ENCODE data around the gene BBS2.
"Not testable (repeated sequence)": the region's sequence is repeated elsewhere in the genome, so short reads cannot be mapped to it uniquely, and the experiment has no call there.

BBS2 gene

GRCh38 chr16:56505181-56505580, 14.6 kb downstream of the BBS2 start:
- TF ChIP-seq CTBP1 (IDR thresholded peaks at IDR 0.05; ENCODE audit: borderline replicate concordance): no peak
- TF ChIP-seq TARDBP (IDR thresholded peaks at IDR 0.05): no peak
- no peak for TF ChIP-seq SP1 (IDR thresholded peaks at IDR 0.05)
- TF ChIP-seq NFRKB (IDR thresholded peaks at IDR 0.05): no peak
- no peak for TF ChIP-seq ARNT (IDR thresholded peaks at IDR 0.05)
- TF ChIP-seq FOXK2 (IDR thresholded peaks at IDR 0.05): no peak
- no peak for TF ChIP-seq LEF1 (IDR thresholded peaks at IDR 0.05; ENCODE audit: borderline replicate concordance)
- TF ChIP-seq FOXA1 (IDR thresholded peaks at IDR 0.05): no peak
- no peak for TF ChIP-seq FOXM1 (IDR thresholded peaks at IDR 0.05; ENCODE audit: borderline replicate concordance)
- TF ChIP-seq L3MBTL2 (conservative IDR thresholded peaks at IDR 0.05): no peak
- no peak for TF ChIP-seq HDGF (IDR thresholded peaks at IDR 0.05; ENCODE audit: borderline replicate concordance)
- TF ChIP-seq ELF4 (IDR thresholded peaks at IDR 0.05): no peak
- no peak for TF ChIP-seq ZNF384 (IDR thresholded peaks at IDR 0.05)
- TF ChIP-seq BHLHE40 (IDR thresholded peaks at IDR 0.05; ENCODE audit: borderline replicate concordance): no peak
- TF ChIP-seq, protein P1, sequence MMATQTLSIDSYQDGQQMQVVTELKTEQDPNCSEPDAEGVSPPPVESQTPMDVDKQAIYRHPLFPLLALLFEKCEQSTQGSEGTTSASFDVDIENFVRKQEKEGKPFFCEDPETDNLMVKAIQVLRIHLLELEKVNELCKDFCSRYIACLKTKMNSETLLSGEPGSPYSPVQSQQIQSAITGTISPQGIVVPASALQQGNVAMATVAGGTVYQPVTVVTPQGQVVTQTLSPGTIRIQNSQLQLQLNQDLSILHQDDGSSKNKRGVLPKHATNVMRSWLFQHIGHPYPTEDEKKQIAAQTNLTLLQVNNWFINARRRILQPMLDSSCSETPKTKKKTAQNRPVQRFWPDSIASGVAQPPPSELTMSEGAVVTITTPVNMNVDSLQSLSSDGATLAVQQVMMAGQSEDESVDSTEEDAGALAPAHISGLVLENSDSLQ (IDR thresholded peaks at IDR 0.05): no peak
- TF ChIP-seq SUZ12 (IDR thresholded peaks at IDR 0.05): no peak
- ChIA-PET CTCF (no interaction called here), POLR2A (no interaction called here)
- DNase-seq (ENCODE audit: extremely low spot score): no peak

- ChIA-PET CTCF (no interaction called here), POLR2A (no interaction called here)
- TF ChIP-seq CTBP1 (IDR thresholded peaks at IDR 0.05; ENCODE audit: borderline replicate concordance) (no peak), FOXM1 (IDR thresholded peaks at IDR 0.05; ENCODE audit: borderline replicate concordance) (no peak), LEF1 (IDR thresholded peaks at IDR 0.05; ENCODE audit: borderline replicate concordance) (no peak), FOXK2 (IDR thresholded peaks at IDR 0.05) (no peak), HDGF (IDR thresholded peaks at IDR 0.05; ENCODE audit: borderline replicate concordance) (no peak), BHLHE40 (IDR thresholded peaks at IDR 0.05; ENCODE audit: borderline replicate concordance) (no peak), TARDBP (IDR thresholded peaks at IDR 0.05) (no peak), L3MBTL2 (conservative IDR thresholded peaks at IDR 0.05) (no peak), SP1 (IDR thresholded peaks at IDR 0.05) (no peak), SUZ12 (IDR thresholded peaks at IDR 0.05) (no peak), FOXA1 (IDR thresholded peaks at IDR 0.05) (no peak), ELF4 (IDR thresholded peaks at IDR 0.05) (no peak), NFRKB (IDR thresholded peaks at IDR 0.05) (no peak), ARNT (IDR thresholded peaks at IDR 0.05) (no peak), ZNF384 (IDR thresholded peaks at IDR 0.05) (no peak)
- TF ChIP-seq, protein P1 (IDR thresholded peaks at IDR 0.05): no peak
- no peak for DNase-seq (ENCODE audit: extremely low spot score)
Measured at GRCh38 chr16:56493815-56494214, 26.0 kb downstream of the BBS2 start.

- CTCF ChIA-PET: no interaction called here
- POLR2A ChIA-PET: no interaction called here
Measured at GRCh38 chr16:56493126-56493525, 26.7 kb downstream of the BBS2 start.

GRCh38 chr16:56491657-56492261, 28.1 kb downstream of the BBS2 start:
- ChIA-PET CTCF (no interaction called here), POLR2A (no interaction called here)
- TF ChIP-seq BHLHE40 (IDR thresholded peaks at IDR 0.05; ENCODE audit: borderline replicate concordance) (no peak), CTBP1 (IDR thresholded peaks at IDR 0.05; ENCODE audit: borderline replicate concordance) (no peak), ELF4 (IDR thresholded peaks at IDR 0.05) (no peak), FOXA1 (IDR thresholded peaks at IDR 0.05) (no peak), FOXM1 (IDR thresholded peaks at IDR 0.05; ENCODE audit: borderline replicate concordance) (no peak), ARNT (IDR thresholded peaks at IDR 0.05) (no peak), SUZ12 (IDR thresholded peaks at IDR 0.05) (no peak), FOXK2 (IDR thresholded peaks at IDR 0.05) (no peak), L3MBTL2 (conservative IDR thresholded peaks at IDR 0.05) (no peak), SP1 (IDR thresholded peaks at IDR 0.05) (no peak), LEF1 (IDR thresholded peaks at IDR 0.05; ENCODE audit: borderline replicate concordance) (no peak), NFRKB (IDR thresholded peaks at IDR 0.05) (no peak), ZNF384 (IDR thresholded peaks at IDR 0.05) (no peak), TARDBP (IDR thresholded peaks at IDR 0.05) (no peak), HDGF (IDR thresholded peaks at IDR 0.05; ENCODE audit: borderline replicate concordance) (no peak)
- TF ChIP-seq, protein P1 (IDR thresholded peaks at IDR 0.05): no peak
- no peak for DNase-seq (ENCODE audit: extremely low spot score)

More at GRCh38 chr16:56493126-56493525, 26.7 kb downstream of the BBS2 start:
- TF ChIP-seq TARDBP (IDR thresholded peaks at IDR 0.05): no peak
- TF ChIP-seq FOXA1 (IDR thresholded peaks at IDR 0.05): no peak
- no peak for TF ChIP-seq BHLHE40 (IDR thresholded peaks at IDR 0.05; ENCODE audit: borderline replicate concordance)
- TF ChIP-seq LEF1 (IDR thresholded peaks at IDR 0.05; ENCODE audit: borderline replicate concordance): no peak
- no peak for TF ChIP-seq FOXM1 (IDR thresholded peaks at IDR 0.05; ENCODE audit: borderline replicate concordance)
- TF ChIP-seq, protein P1 (IDR thresholded peaks at IDR 0.05): no peak
- no peak for TF ChIP-seq L3MBTL2 (conservative IDR thresholded peaks at IDR 0.05)
- TF ChIP-seq ZNF384 (IDR thresholded peaks at IDR 0.05): no peak
- TF ChIP-seq CTBP1 (IDR thresholded peaks at IDR 0.05; ENCODE audit: borderline replicate concordance): no peak
- TF ChIP-seq SUZ12 (IDR thresholded peaks at IDR 0.05): no peak
- TF ChIP-seq SP1 (IDR thresholded peaks at IDR 0.05): no peak
- TF ChIP-seq NFRKB (IDR thresholded peaks at IDR 0.05): no peak
- TF ChIP-seq ELF4 (IDR thresholded peaks at IDR 0.05): no peak
- no peak for TF ChIP-seq ARNT (IDR thresholded peaks at IDR 0.05)
- no peak for TF ChIP-seq HDGF (IDR thresholded peaks at IDR 0.05; ENCODE audit: borderline replicate concordance)
- DNase-seq (ENCODE audit: extremely low spot score): no peak

DNA sequence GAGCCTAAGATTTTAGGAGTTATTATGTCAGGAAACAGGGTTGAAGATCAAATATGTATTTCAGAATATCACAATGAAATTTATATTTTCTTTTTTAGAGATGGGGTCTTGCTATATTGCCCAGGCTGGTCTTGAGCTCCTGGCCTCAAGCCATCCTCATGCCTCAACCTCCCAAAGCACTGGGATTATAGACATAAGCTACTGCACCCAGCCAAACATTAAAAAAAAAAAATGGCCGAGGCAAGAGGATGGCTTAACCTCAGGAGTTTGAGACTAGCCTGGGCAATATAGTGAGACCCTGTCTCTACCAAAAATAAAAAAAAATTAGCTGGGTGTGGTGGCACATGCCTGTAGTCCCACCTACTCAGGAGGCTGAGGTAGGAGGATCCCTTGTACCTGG, 31.0 kb downstream of the BBS2 start:
- POLR2A ChIA-PET; DNase-seq (ENCODE audit: extremely low spot score); CTCF ChIA-PET: not testable (repeated sequence)

Data from HEK293T (cell line).